Measurements from ENCODE around the gene TTN.

Gene TTN

GRCh38 chr2:178819992-178820391, 12.8 kb upstream of the TTN start:
- no peak for ATAC-seq

More at GRCh38 chr2:178819992-178820391, 12.8 kb upstream of the TTN start:
- TF ChIP-seq CSRNP3 (CRISPR knock-in tag; IDR thresholded peaks at IDR 0.05), result no peak
- TF ChIP-seq ESRRG (CRISPR knock-in tag; IDR thresholded peaks at IDR 0.05), result no peak
- TF ChIP-seq PATZ1 (CRISPR knock-in tag; IDR thresholded peaks at IDR 0.05; ENCODE audit: borderline replicate concordance), result no peak
- TF ChIP-seq PPARA (CRISPR knock-in tag; IDR thresholded peaks at IDR 0.05; ENCODE audit: borderline replicate concordance), result no peak
- no peak for TF ChIP-seq BACH2 (CRISPR knock-in tag; IDR thresholded peaks at IDR 0.05; ENCODE audit: borderline replicate concordance)
- no peak for TF ChIP-seq CSDC2 (CRISPR knock-in tag; IDR thresholded peaks at IDR 0.05)
- TF ChIP-seq TCF4 (CRISPR knock-in tag; IDR thresholded peaks at IDR 0.05; ENCODE audit: borderline replicate concordance), result no peak
- no peak for TF ChIP-seq ISL1 (CRISPR knock-in tag; IDR thresholded peaks at IDR 0.05)
- TF ChIP-seq POU6F1 (CRISPR knock-in tag; IDR thresholded peaks at IDR 0.05; ENCODE audit: borderline replicate concordance, low read depth), result no peak
- no peak for TF ChIP-seq RARB (CRISPR knock-in tag; IDR thresholded peaks at IDR 0.05)
- no peak for TF ChIP-seq ARNTL (CRISPR knock-in tag; IDR thresholded peaks at IDR 0.05; ENCODE audit: borderline replicate concordance, low read depth)
- TF ChIP-seq GLIS3 (CRISPR knock-in tag; IDR thresholded peaks at IDR 0.05), result no peak
- no peak for TF ChIP-seq ZNF565 (CRISPR knock-in tag; conservative IDR thresholded peaks at IDR 0.05; ENCODE audit: low read depth)
- no peak for TF ChIP-seq ZFP30 (CRISPR knock-in tag; IDR thresholded peaks at IDR 0.05)
- no peak for TF ChIP-seq TSHZ2 (CRISPR knock-in tag; IDR thresholded peaks at IDR 0.05)
- TF ChIP-seq ZNF70 (CRISPR knock-in tag; IDR thresholded peaks at IDR 0.05), result no peak
- no peak for TF ChIP-seq SNAI2 (CRISPR knock-in tag; IDR thresholded peaks at IDR 0.05)
- TF ChIP-seq CREB5 (CRISPR knock-in tag; IDR thresholded peaks at IDR 0.05; ENCODE audit: low read depth), result no peak
- no peak for TF ChIP-seq TOX (CRISPR knock-in tag; IDR thresholded peaks at IDR 0.05; ENCODE audit: borderline replicate concordance)
- TF ChIP-seq OSR1 (CRISPR knock-in tag; IDR thresholded peaks at IDR 0.05), result no peak

All from SK-N-SH treated with all-trans-retinoic acid at 6 μM for 48 hours (cell line).